ENCODE results near the gene MDM2. TPM values are rescaled to one million over a fixed set of nuclear protein-coding genes. Genes with fewer than 3 reads are reported as not detected.

The MDM2 gene
- total and polyA plus RNA-seq, 11 donors, result 16.2 to 78.8 (median 49.0) TPM

DNA sequence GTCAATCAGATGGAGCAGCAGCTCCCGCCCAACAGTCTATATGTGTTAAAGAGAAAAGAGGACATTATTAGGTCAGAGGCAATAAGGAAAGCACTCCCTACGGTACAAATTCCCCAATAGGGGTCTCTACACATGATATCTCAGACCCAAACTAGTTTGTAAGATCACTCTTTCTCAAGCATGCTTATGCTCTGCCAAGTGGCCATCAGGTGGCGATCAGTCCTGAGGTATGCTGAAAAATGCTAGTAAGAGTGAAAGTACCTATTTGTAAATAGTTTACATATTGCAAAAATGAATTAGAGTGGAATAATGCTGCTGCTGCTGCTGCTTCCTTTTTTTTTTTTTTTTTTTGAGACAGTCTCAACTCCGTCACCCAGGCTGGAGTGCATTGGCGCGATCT is 63.9 kb downstream of the MDM2 start:
- 80 to 82% (median 81%) methylated on average over 6 of the region's 6 CpGs for WGBS, 4 donors
- TF ChIP-seq, protein P1, sequence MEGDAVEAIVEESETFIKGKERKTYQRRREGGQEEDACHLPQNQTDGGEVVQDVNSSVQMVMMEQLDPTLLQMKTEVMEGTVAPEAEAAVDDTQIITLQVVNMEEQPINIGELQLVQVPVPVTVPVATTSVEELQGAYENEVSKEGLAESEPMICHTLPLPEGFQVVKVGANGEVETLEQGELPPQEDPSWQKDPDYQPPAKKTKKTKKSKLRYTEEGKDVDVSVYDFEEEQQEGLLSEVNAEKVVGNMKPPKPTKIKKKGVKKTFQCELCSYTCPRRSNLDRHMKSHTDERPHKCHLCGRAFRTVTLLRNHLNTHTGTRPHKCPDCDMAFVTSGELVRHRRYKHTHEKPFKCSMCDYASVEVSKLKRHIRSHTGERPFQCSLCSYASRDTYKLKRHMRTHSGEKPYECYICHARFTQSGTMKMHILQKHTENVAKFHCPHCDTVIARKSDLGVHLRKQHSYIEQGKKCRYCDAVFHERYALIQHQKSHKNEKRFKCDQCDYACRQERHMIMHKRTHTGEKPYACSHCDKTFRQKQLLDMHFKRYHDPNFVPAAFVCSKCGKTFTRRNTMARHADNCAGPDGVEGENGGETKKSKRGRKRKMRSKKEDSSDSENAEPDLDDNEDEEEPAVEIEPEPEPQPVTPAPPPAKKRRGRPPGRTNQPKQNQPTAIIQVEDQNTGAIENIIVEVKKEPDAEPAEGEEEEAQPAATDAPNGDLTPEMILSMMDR (IDR thresholded peaks at IDR 0.05), result peak in 3 of 12 donors; percentile 9 to 21 (median 16)
- TF ChIP-seq POLR2A (IDR thresholded peaks at IDR 0.05), result no peak
- Histone ChIP-seq H3K36me3 (peaks cover 0 to 27% (median 0%) of the 10 kb centered on the region in 9 donors), H3K4me1 (peaks cover 0 to 6% (median 0%) of the 10 kb centered on the region in 12 donors), H3K9me3 (no peaks in the 10 kb centered on the region), H3K4me3 (no peak overlapping the region), H3K27me3 (no peaks in the 10 kb centered on the region), H3K27ac (no peak overlapping the region)
- intact Hi-C loops (cut with DNase I), result no loop called here
- DNase-seq, result no peak
- no peak for ATAC-seq

DNA sequence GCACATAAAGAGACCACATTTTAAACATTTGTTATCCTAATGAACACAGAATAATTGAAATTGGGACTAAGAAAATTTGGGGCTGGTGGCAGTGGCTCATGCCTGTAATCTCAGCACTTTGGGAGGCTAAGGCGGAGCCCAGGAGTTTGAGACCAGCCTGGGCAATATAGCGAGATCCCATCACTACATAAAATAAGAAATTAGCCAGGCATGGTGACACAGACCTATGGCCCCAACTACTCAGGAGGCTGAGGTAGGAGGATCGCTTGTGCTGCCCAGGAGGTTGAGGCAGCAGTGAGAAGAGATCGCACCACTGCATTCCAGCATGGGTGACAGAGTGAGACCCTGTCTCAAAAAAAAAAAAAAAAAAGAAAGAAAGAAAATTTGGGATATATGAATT is 65.3 kb downstream of the MDM2 start:
- H3K4me1 ChIP-seq, result peaks cover 0 to 6% (median 0%) of the 10 kb centered on the region in 12 donors
- no peak for ATAC-seq
- no peak overlapping the region for H3K27ac ChIP-seq
- WGBS, 4 donors, result 92 to 100% (median 98%) methylated on average over 4 of the region's 4 CpGs
- H3K36me3 ChIP-seq, result peaks cover 0 to 22% (median 0%) of the 10 kb centered on the region in 9 donors
- no peak overlapping the region for H3K4me3 ChIP-seq
- DNase-seq, result no peak
- TF ChIP-seq, protein P1 (IDR thresholded peaks at IDR 0.05), result no peak
- TF ChIP-seq POLR2A (IDR thresholded peaks at IDR 0.05), result no peak
- H3K9me3 ChIP-seq, result peaks cover 0 to 1% (median 0%) of the 10 kb centered on the region in 12 donors
- intact Hi-C loops (cut with DNase I), result no loop called here
- no peaks in the 10 kb centered on the region for H3K27me3 ChIP-seq

DNA sequence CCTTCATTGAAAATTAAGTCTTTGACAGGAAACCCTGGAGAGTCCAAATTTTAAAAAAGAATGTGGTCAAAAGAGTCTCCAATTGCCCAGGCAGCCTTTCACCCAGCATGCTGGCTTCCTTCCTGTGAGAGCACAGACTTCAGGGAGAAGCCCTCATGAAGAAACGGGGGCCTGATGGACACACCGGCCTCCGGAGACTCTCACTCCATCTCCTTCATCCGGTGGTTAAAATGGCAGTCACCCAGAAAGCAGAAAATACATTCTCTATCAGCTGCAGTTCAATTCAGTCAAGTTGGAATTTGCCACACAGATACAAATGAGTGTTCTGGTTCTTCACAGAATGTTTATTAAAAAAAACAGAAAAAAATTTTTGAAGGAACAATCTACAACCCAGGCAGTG is 68.5 kb downstream of the MDM2 start:
- 19 to 35% (median 27%) methylated on average over 4 of the region's 4 CpGs for WGBS, 4 donors
- H3K27me3 ChIP-seq, result no peaks in the 10 kb centered on the region
- no peak overlapping the region for H3K4me3 ChIP-seq
- H3K9me3 ChIP-seq, result peaks cover 0 to 9% (median 0%) of the 10 kb centered on the region in 12 donors
- peaks cover 0 to 6% (median 0%) of the 10 kb centered on the region in 12 donors for H3K4me1 ChIP-seq
- peaks cover 0 to 5% (median 0%) of the 10 kb centered on the region in 9 donors for H3K36me3 ChIP-seq
- TF ChIP-seq, protein P1 (IDR thresholded peaks at IDR 0.05), result no peak
- TF ChIP-seq POLR2A (IDR thresholded peaks at IDR 0.05), result no peak
- H3K27ac ChIP-seq, result peak overlapping the region in 1 of 12 donors; percentile 27
- DNase-seq (no peak), ATAC-seq (no peak)
- intact Hi-C loops (cut with DNase I), result no loop called here

DNA sequence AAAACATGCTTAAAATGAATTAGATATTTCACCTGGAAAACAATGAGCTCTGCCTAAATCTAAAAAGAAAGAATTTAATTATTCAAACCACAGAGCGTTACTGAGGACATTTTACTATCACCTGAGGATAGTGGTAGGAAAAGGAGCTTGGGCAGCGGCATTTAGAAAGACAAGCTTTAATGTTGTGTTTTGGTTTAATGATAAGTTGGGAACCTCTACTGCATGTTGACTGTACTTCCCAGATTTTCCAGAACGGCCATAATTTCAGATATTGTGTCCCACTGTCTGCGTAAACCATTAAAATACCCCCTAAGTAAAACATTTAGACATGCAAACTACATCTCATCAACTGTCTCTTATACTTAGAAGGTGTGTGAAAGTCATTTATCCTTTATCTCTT is 69.6 kb downstream of the MDM2 start:
- intact Hi-C loops (cut with DNase I), result no loop called here
- 93 to 99% (median 96%) methylated on average over 4 of the region's 4 CpGs for WGBS, 4 donors
- Histone ChIP-seq H3K9me3 (peaks cover 0 to 11% (median 0%) of the 10 kb centered on the region in 12 donors), H3K27me3 (no peaks in the 10 kb centered on the region), H3K36me3 (peaks cover 0 to 6% (median 0%) of the 10 kb centered on the region in 9 donors), H3K4me3 (no peak overlapping the region), H3K4me1 (peaks cover 0 to 6% (median 0%) of the 10 kb centered on the region in 12 donors), H3K27ac (no peak overlapping the region)
- TF ChIP-seq, protein P1 (IDR thresholded peaks at IDR 0.05), result no peak
- TF ChIP-seq POLR2A (IDR thresholded peaks at IDR 0.05), result no peak
- ATAC-seq (no peak), DNase-seq (no peak)

All from heart left ventricle (tissue), 16 donors.